Activated T-cell treated with anti-CD3 and anti-CD28 coated beads for 48 hours (primary cell): ENCODE measurements around the gene RBM47.
"Not testable (repeated sequence)": the region's sequence is repeated elsewhere in the genome, so short reads cannot be mapped to it uniquely, and the experiment has no call there.

Source experiments
- DNase-seq: peaks from one replicate; pipeline ENCODE4 v3.0.0-alpha.2; 2020; ENCODE audit warnings: low read depth

The RBM47 gene

GRCh38 chr4:40439519-40439918 is 190.1 kb downstream of the RBM47 start:
- no peak for DNase-seq

DNA sequence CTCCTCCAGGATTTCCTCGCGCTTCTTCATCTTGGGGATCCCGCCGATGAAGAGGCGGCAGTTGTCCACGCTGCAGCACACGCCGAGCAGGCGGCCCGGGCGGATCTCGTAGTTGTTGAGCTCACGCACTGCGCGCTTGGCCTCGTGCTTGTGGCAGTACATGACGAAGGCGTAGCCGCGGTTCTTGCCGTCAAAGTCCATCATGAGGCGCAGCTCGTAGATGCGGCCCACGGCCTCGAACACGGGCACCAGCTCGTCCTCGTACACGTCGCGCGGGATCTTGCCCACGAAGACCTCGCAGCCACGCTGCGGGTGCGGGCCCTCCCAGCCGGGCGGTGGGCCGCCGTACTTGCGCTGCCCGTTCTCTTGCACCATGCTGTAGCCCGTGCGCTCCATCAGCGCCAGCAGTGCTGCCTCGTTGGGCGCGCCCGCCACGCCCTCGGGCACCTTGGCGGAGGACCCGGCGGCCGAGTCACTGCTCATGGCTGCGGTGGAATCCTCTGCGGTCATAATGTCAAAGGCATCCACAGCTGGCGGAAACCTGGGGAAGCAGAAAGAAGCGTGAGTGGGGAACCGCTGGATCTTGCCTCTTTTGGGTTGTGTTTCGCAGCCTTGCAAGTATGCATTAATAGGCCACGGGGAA is 191.2 kb downstream of the RBM47 start:
- DNase-seq: no peak

- DNase-seq: no peak
These were observed 191.8 kb downstream of the RBM47 start for GRCh38 chr4:40437741-40438383.

GRCh38 chr4:40435306-40435705 is 194.4 kb downstream of the RBM47 start:
- DNase-seq: not testable (repeated sequence)

DNA sequence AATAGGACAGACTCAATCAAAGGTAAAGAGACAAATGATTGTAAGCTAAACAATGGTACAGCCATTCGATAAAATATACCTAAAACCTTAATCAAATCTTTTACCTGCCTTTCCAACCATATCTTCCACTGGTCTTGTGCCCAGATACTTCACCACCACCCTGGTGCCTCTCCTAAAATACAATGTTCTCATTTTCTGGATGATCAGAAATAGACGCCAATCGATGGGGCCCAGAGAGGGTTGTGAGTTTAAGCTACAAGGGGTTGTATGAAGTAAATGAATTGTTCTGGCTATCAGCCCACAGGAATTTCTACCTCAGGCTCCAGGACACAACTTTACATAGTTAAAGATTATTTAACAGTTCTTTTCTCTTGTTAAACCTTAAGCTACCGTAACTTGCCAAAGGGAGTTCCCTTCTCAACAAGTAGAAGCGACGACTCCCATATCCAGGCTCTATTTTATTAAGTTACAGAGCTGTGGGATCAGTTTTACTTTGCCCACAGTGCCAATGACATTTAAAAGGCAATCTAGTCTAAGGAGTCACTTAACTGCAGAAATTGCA is 195.5 kb downstream of the RBM47 start:
- DNase-seq: no peak

DNA sequence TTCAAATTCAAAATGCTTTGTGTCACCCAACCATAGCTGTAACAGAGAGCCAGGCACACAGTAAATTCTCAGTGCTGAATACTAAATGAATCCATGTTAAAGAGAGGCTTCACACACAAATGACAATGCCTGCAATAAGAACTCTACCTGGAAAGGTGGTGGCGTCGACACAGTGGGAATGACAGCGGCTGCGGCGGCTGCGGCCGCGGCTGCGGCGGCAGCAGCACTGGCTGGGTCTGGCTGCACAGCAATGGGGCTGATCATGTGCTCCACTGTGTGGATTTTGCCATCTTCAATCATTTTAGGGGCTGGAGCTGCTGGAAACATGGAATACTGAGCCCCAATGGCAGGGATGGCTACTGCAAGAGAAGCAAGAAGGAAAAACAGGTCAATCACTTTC is 197.2 kb downstream of the RBM47 start:
- DNase-seq: no peak

GRCh38 chr4:40427871-40428270 is 201.8 kb downstream of the RBM47 start:
- not testable (repeated sequence) for DNase-seq

DNA sequence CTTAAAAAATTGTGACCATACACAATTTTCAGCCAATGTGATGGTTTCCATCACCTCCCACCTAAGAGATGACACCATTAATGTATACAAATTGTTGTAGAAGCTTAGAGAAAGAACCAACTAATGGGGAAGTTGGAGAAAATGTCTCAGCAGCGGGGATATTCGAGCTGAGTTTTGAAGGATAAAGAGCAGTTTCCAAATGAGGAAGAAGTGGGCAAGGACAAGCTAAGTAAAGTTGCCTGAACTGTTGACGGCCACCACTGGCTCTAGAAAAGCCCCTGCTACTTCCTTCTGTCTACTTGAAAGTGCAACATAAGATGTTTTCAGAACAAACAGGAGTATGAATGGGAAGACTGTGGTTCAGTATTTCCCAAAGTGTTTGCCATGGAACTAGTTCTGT is 202.5 kb downstream of the RBM47 start:
- DNase-seq: no peak

- DNase-seq: no peak
These were observed 203.7 kb downstream of the RBM47 start for GRCh38 chr4:40425799-40426574.

GRCh38 chr4:40423735-40424134 is 205.9 kb downstream of the RBM47 start:
- no peak for DNase-seq

DNA sequence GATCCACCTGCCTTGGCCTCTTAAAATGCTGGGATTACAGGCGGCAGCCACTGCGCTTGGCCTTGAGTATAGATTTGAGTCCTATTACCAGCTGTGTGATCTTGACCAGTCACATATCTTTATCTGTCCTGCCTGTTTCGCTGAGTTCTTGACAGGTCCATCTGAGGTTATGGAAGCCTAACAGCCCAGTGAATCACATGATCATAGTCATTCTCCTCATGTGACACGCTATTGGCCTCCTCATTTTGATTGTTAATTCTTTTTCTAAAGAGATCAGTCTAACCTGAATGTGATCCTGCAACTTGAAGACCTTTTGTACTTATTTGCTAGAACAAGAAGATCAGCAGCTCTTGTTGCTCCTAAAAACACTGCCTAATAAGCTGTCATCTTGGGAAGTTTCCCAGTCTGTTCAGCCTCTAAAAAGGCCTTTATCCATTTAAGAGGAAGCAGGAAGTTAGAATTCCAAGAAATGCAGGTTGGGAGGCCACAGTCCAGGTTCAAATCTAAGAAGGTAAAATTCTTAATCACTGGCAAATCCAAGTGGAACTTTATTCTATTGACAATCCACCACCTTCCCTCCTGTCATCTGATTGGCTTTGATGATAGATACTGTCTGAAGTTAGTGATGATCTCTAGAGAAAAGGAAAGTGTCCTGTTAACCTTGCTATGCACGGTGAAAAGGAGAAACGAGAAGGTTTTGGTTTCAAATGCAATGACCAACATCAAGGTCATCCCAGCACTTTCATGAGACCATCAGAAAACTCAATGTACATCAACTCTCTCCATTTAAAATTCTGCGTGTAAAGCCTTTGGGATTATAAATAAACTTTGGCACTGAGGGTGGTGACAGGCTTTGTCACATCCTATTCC is 207.6 kb downstream of the RBM47 start:
- DNase-seq: no peak

GRCh38 chr4:40419231-40419912 is 210.3 kb downstream of the RBM47 start:
- DNase-seq: no peak

DNA sequence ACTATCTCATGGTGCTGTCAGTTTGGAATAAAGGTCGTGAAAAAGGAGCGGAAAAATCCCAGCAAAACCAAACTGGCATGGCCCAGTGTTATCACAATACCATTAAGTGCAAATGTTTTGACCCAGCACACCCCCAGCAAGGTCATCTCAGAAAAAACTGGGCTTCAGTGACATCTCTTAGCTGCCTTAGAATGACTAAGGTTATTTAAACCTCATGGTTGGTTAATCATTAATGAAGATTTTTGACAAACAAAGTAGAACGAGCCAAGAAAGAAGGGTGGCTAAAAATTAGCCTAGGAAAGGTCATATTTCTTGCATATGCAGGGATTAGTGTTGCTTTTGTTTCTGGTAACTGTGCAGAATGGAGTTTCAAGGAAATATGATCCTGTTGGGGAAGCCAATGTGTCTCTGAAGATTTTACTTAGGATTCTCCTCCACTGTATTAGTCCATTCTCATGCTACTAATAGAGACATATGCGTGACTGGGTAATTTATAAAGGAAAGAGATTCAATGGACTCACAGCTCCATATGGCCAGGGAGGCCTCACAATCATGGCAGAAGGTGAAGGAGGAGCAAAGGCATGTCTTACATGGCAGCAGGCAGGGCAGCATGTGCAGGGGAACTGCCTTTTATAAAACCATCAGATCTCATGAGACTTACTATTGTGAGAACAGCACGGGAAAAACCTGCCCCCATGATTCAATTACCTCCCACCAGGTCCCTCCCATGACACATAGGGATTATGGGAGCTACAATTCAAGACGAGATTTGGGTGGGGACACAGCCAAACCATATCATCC is 211.0 kb downstream of the RBM47 start:
- DNase-seq: no peak

- DNase-seq: no peak
These were observed 211.7 kb downstream of the RBM47 start for GRCh38 chr4:40417941-40418340.

DNA sequence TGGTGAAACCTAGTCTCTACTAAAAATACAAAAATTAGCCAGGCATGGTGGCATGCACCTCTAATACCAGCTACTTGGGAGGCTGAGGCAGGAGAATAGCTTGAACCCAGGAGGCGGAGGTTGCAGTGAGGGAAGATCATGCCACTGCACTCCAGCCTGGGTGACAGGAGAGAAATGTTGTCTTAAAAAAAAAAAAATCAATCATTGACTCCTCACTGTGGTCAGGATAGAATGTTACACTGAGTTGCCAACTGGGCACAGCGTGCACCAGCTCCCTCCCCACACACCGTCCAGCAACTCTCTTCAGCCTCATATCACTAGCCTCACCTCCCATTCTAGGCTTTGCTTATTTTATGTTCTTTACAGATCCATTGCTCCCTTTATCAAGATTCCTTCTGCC is 215.0 kb downstream of the RBM47 start:
- no peak for DNase-seq

DNA sequence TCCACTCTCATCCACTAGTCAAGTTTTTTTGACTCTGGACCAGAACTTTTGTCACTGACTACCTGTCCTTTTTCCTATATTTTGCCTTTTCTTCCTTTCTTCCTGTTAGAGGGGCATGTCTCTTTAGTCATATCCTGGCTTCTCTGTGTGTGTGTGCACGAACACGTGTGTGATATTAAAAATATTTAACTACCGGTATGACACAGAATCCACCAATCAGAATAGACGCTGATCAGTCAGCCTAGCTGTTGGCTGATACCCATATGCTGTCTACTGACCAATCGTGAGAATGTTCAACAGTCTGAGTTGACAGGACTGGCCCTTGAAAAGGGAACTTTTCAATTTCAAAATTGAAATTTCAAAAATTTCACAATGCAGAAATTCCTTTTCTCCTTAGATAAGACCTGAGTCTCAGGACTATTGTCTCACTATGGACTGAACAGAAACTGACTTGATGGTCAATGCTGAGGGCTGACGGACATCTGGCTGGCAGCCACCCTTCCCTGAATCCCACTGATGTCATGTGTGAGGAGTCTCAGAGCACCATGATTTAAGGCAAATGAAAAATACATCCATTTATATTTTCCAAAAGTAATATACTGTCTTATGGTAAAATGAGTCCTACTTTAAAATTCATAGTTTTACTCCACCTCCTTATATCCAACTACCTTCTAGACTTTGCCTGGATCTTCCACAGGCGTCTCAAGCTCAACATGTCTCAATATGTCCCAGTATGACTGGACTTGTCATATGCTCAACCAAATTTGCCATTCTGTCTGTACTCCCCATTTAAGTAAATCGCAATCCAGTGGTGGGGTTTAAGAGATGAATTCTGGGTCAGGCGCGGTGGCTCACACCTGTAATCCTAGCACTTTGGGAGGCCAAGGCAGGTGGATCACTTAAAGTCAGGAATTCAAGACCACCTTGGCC is 216.5 kb downstream of the RBM47 start:
- no peak for DNase-seq

DNA sequence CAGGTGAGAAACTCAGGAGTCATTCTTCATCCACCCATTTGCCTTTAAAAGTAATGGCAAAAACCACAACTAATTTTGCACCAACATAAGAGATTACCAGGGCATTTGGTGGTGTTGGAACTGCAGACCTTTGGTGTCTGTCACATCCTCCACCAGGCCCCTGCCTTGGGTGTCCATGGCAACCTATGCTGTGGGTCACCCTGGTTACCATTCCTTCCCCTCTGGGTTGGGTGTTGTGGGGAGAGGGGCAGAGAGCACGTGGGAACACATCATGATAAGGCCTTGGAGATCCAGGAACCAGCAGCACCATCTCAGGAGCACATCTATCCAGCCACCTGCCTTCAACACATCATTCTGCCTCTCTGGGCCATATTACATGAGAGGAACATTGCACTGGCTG is 217.3 kb downstream of the RBM47 start:
- DNase-seq: no peak

DNA sequence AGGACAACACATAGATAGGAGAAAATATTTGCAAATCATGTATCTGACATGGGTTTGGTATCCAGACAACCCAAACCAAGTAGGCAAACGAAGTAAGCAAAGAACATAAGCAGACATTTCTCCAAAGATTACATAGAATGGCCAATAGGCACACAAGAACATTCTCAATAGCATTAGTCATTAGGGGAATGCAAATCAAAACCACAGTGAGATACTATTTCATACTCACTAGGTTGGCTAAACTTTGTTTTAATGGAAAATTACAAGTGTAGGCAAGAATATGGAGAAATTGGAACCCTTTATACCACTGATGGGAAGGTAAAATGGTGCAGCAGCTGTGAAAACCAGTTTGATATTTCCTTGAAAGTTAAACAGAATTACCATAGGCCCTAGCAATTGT is 219.8 kb downstream of the RBM47 start:
- DNase-seq: no peak

GRCh38 chr4:40407468-40407867 is 222.2 kb downstream of the RBM47 start:
- not testable (repeated sequence) for DNase-seq
